ENCODE results near the gene CCDC88C.

- TF ChIP-seq CTCF (IDR thresholded peaks at IDR 0.05) (no peak), POLR2A (IDR thresholded peaks at IDR 0.05) (no peak)
These were observed 101.8 kb downstream of the CCDC88C start for GRCh38 chr14:91315844-91316267.
